MM.1S (cell line): ENCODE data around the gene MSI2.

ENCODE experiments used
- DNase-seq: peaks from one replicate; pipeline ENCODE4 v3.0.0-alpha.2; 2015
- H2AFZ ChIP-seq: fragments of 300-600 bp; sonication (generic); 2 replicates; pipeline ENCODE4 v1.6.0; 2016; ENCODE audit warnings: antibody characterized with exemption, low read length
- H3F3A ChIP-seq: fragments of 300-600 bp; sonication (generic); 2 replicates; pipeline ENCODE4 v1.6.1; 2016; ENCODE audit warnings: mild to moderate bottlenecking, antibody characterized with exemption, low read length, moderate library complexity, mixed read lengths; ENCODE audit not compliant: insufficient read depth
- H3K27ac ChIP-seq: fragments of 300-600 bp; sonication (generic); 2 replicates; pipeline ENCODE4 v1.5.1; 2016; ENCODE audit warnings: mild to moderate bottlenecking, low read length
- H3K27me3 ChIP-seq: fragments of 300-600 bp; sonication (generic); replicated peaks from 2 replicates; pipeline ENCODE4 v1.6.0; 2016; ENCODE audit warnings: low read length; ENCODE audit not compliant: insufficient read depth
- H3K36me3 ChIP-seq: fragments of 300-600 bp; sonication (generic); replicated peaks from 2 replicates; pipeline ENCODE4 v1.6.1; 2016; ENCODE audit warnings: mild to moderate bottlenecking, low read length, mixed read lengths; ENCODE audit not compliant: insufficient read depth
- H3K4me1 ChIP-seq: fragments of 300-600 bp; sonication (generic); 2 replicates; pipeline ENCODE4 v1.6.1; 2016; ENCODE audit warnings: low read length, mixed read lengths
- H3K4me2 ChIP-seq: fragments of 300-600 bp; sonication (generic); 2 replicates; pipeline ENCODE4 v1.6.0; 2016; ENCODE audit warnings: low read depth, low read length
- H3K4me3 ChIP-seq: fragments of 300-600 bp; sonication (generic); 2 replicates; pipeline ENCODE4 v1.5.1; 2016; ENCODE audit warnings: low read length, mixed read lengths
- H3K79me2 ChIP-seq: fragments of 300-600 bp; sonication (generic); 2 replicates; pipeline ENCODE4 v1.6.1; 2016; ENCODE audit warnings: mixed run types, low read length, mixed read lengths
- H3K9ac ChIP-seq: fragments of 300-600 bp; sonication (generic); 2 replicates; pipeline ENCODE4 v1.6.1; 2016; ENCODE audit warnings: low read length, mixed read lengths
- H3K9me2 ChIP-seq: fragments of 300-600 bp; sonication (generic); replicated peaks from 2 replicates; pipeline ENCODE4 v1.6.1; 2016; ENCODE audit warnings: mild to moderate bottlenecking, low read length, mixed read lengths; ENCODE audit not compliant: insufficient read depth
- H3K9me3 ChIP-seq: fragments of 300-600 bp; sonication (generic); replicated peaks from 2 replicates; pipeline ENCODE4 v1.6.1; 2016; ENCODE audit warnings: mild to moderate bottlenecking, low read length, mixed read lengths; ENCODE audit not compliant: insufficient read depth
- H4K20me1 ChIP-seq: fragments of 300-600 bp; sonication (generic); 2 replicates; pipeline ENCODE4 v1.6.1; 2016; ENCODE audit warnings: mild to moderate bottlenecking, low read length, moderate library complexity, mixed read lengths; ENCODE audit not compliant: insufficient read depth
- CTCF ChIP-seq: fragments of 300-600 bp; sonication (generic); IDR thresholded peaks from 2 replicates; pipeline ENCODE4 v1.5.1; 2016; ENCODE audit warnings: antibody characterized with exemption, low read length, mixed read lengths
- EZH2 ChIP-seq: fragments of 300-600 bp; sonication (generic); optimal IDR thresholded peaks from 2 replicates; pipeline ENCODE3; 2017; ENCODE audit warnings: low read depth, mild to moderate bottlenecking, antibody characterized with exemption, low read length, mixed read lengths
- EZH2phosphoT487 ChIP-seq: fragments of 300-600 bp; sonication (generic); IDR thresholded peaks from 2 replicates; pipeline ENCODE4 v1.6.1; 2018; ENCODE audit warnings: antibody characterized with exemption, low read length

The MSI2 gene

GRCh38 chr17:57528058-57528451 lies 271.7 kb downstream of the MSI2 start:
- Histone ChIP-seq H3K4me2 (no peak overlapping the region), H2AFZ (no peak overlapping the region), H3F3A (no peaks in the 10 kb centered on the region), H3K27me3 (no peaks in the 10 kb centered on the region), H3K36me3 (no peaks in the 10 kb centered on the region), H3K4me3 (no peak overlapping the region), H3K9ac (no peak overlapping the region), H3K79me2 (peaks cover 16% of the 10 kb centered on the region; the same call in 1 of the 2 replicates), H3K9me3 (no peaks in the 10 kb centered on the region), H3K4me1 (no peaks in the 10 kb centered on the region), H3K9me2 (no peaks in the 10 kb centered on the region), H4K20me1 (no peaks in the 10 kb centered on the region), H3K27ac (no peak overlapping the region)
- DNase-seq: no peak
- no peak for TF ChIP-seq EZH2phosphoT487
- no peak for TF ChIP-seq CTCF
- no peak for TF ChIP-seq EZH2

- Histone ChIP-seq H3K27ac (no peak overlapping the region), H4K20me1 (no peaks in the 10 kb centered on the region), H3K79me2 (0 out of 2 replicates have a peak, but pooled peaks cover 5% of the 10 kb centered on the region), H3F3A (no peaks in the 10 kb centered on the region), H3K36me3 (no peaks in the 10 kb centered on the region), H3K9me2 (no peaks in the 10 kb centered on the region), H3K4me2 (no peak overlapping the region), H3K27me3 (no peaks in the 10 kb centered on the region), H2AFZ (no peak overlapping the region), H3K4me3 (no peak overlapping the region), H3K4me1 (no peaks in the 10 kb centered on the region), H3K9me3 (no peaks in the 10 kb centered on the region), H3K9ac (no peak overlapping the region)
- no peak for DNase-seq
- TF ChIP-seq CTCF: no peak
- TF ChIP-seq EZH2phosphoT487: no peak
- TF ChIP-seq EZH2: no peak
These were observed 273.7 kb downstream of the MSI2 start for GRCh38 chr17:57530026-57530425.

- Histone ChIP-seq H2AFZ (no peak overlapping the region), H3K9me2 (no peaks in the 10 kb centered on the region), H3K9ac (no peak overlapping the region), H3K4me1 (no peaks in the 10 kb centered on the region), H3K79me2 (0 out of 2 replicates have a peak, but pooled peaks cover 5% of the 10 kb centered on the region), H3K27ac (no peak overlapping the region), H3K27me3 (no peaks in the 10 kb centered on the region), H3F3A (no peaks in the 10 kb centered on the region), H3K9me3 (no peaks in the 10 kb centered on the region), H3K4me2 (no peak overlapping the region), H4K20me1 (no peaks in the 10 kb centered on the region), H3K36me3 (no peaks in the 10 kb centered on the region), H3K4me3 (no peak overlapping the region)
- no peak for TF ChIP-seq EZH2
- TF ChIP-seq EZH2phosphoT487: no peak
- TF ChIP-seq CTCF: no peak
- DNase-seq: no peak
These were observed 274.2 kb downstream of the MSI2 start for GRCh38 chr17:57530508-57530907.

GRCh38 chr17:57531078-57531477 lies 274.8 kb downstream of the MSI2 start:
- no peak overlapping the region for H3K4me3 ChIP-seq
- H3F3A ChIP-seq: no peaks in the 10 kb centered on the region
- no peaks in the 10 kb centered on the region for H3K27me3 ChIP-seq
- no peaks in the 10 kb centered on the region for H3K4me1 ChIP-seq
- TF ChIP-seq CTCF (no peak), EZH2phosphoT487 (no peak), EZH2 (no peak)
- H3K79me2 ChIP-seq: 0 out of 2 replicates have a peak, but pooled peaks cover 5% of the 10 kb centered on the region
- H3K4me2 ChIP-seq: no peak overlapping the region
- no peaks in the 10 kb centered on the region for H4K20me1 ChIP-seq
- H3K9me2 ChIP-seq: no peaks in the 10 kb centered on the region
- H2AFZ ChIP-seq: no peak overlapping the region
- H3K9ac ChIP-seq: no peak overlapping the region
- DNase-seq: no peak
- no peaks in the 10 kb centered on the region for H3K36me3 ChIP-seq
- H3K27ac ChIP-seq: no peak overlapping the region
- no peaks in the 10 kb centered on the region for H3K9me3 ChIP-seq
